ENCODE measurements around the gene ACTR3. TPM values are rescaled to one million over a fixed set of nuclear protein-coding genes. Genes with fewer than 3 reads are reported as not detected.

ACTR3 gene
- total and polyA plus RNA-seq, 4 donors = 34.4 to 99.6 (median 51.8) TPM

GRCh38 chr2:114010001-114010400 lies 120.1 kb downstream of the ACTR3 start:
- TF ChIP-seq ATF3 (IDR thresholded peaks at IDR 0.05) = no peak
- TF ChIP-seq RXRA (IDR thresholded peaks at IDR 0.05) = no peak
- TF ChIP-seq NR2F2 (IDR thresholded peaks at IDR 0.05) = no peak
- no peak for TF ChIP-seq MAX (IDR thresholded peaks at IDR 0.05)
- no peak for TF ChIP-seq REST (IDR thresholded peaks at IDR 0.05)
- no peak for TF ChIP-seq HNF4A (conservative IDR thresholded peaks at IDR 0.05)
- TF ChIP-seq GABPA (IDR thresholded peaks at IDR 0.05 in 1 of 2, conservative IDR thresholded peaks at IDR 0.05 in 1 of 2) = no peak
- no peak for TF ChIP-seq TAF1 (conservative IDR thresholded peaks at IDR 0.05)
- TF ChIP-seq CTCF (IDR thresholded peaks at IDR 0.05; ENCODE audit: low read depth, low read length, missing input control) = no peak
- no peak for TF ChIP-seq JUND (IDR thresholded peaks at IDR 0.05)
- TF ChIP-seq EGR1 (IDR thresholded peaks at IDR 0.05; ENCODE audit: low read depth in 2 of 2) = no peak
- TF ChIP-seq ZBTB33 (IDR thresholded peaks at IDR 0.05) = no peak
- Histone ChIP-seq H3K9me3 (ENCODE audit: control insufficient read depth in 4 of 4, low read length in 3 of 4) (no peaks in the 10 kb centered on the region), H3K4me1 (ENCODE audit: control insufficient read depth in 4 of 4, insufficient read depth in 4 of 4, low read length in 3 of 4) (no peaks in the 10 kb centered on the region), H3K27me3 (ENCODE audit: control insufficient read depth in 4 of 4, insufficient read depth in 4 of 4, low read length in 3 of 4) (no peaks in the 10 kb centered on the region), H3K4me3 (ENCODE audit: low read depth in 1 of 3, low read length in 3 of 3) (no peak overlapping the region), H3K9ac (ENCODE audit: low read depth in 1 of 2, low read length in 2 of 2) (no peak overlapping the region), H3K27ac (ENCODE audit: low read depth in 1 of 2, low read length in 2 of 2) (no peak overlapping the region), H3K36me3 (ENCODE audit: control insufficient read depth in 4 of 4, insufficient read depth in 3 of 4, low read depth in 1 of 4, low read length in 3 of 4) (no peaks in the 10 kb centered on the region)
- WGBS = 91% methylated on average over 2 of the region's 2 CpGs
- DNase-seq (ENCODE audit: low spot score) = no peak

- TF ChIP-seq MAX (IDR thresholded peaks at IDR 0.05) = no peak
- TF ChIP-seq RXRA (IDR thresholded peaks at IDR 0.05) = no peak
- TF ChIP-seq HNF4G (IDR thresholded peaks at IDR 0.05) = no peak
- no peak for TF ChIP-seq TAF1 (conservative IDR thresholded peaks at IDR 0.05)
- Histone ChIP-seq H3K27ac (ENCODE audit: low read depth in 1 of 2, low read length in 2 of 2) (no peak overlapping the region), H3K4me3 (ENCODE audit: low read depth in 1 of 3, low read length in 3 of 3) (no peak overlapping the region), H3K27me3 (ENCODE audit: control insufficient read depth in 4 of 4, insufficient read depth in 4 of 4, low read length in 3 of 4) (no peaks in the 10 kb centered on the region), H3K9ac (ENCODE audit: low read depth in 1 of 2, low read length in 2 of 2) (no peak overlapping the region), H3K4me1 (ENCODE audit: control insufficient read depth in 4 of 4, insufficient read depth in 4 of 4, low read length in 3 of 4) (no peaks in the 10 kb centered on the region), H3K36me3 (ENCODE audit: control insufficient read depth in 4 of 4, insufficient read depth in 3 of 4, low read depth in 1 of 4, low read length in 3 of 4) (no peaks in the 10 kb centered on the region), H3K9me3 (ENCODE audit: control insufficient read depth in 4 of 4, low read length in 3 of 4) (no peaks in the 10 kb centered on the region)
- no peak for DNase-seq (ENCODE audit: low spot score)
- 52% methylated on average over 4 of the region's 4 CpGs for WGBS
Measured at GRCh38 chr2:114011713-114012112, 121.8 kb downstream of the ACTR3 start.

Small RNAs within 50 kb of the gene (small RNA-seq; reads per million reads assigned to genes)
- gene RF00012 = not detected

Other genes starting within 250 kb of the ACTR3 start
- gene SLC35F5, start 133.4 kb upstream of the ACTR3 start, total RNA-seq = 10 to 100 TPM; 70.6 to 70.8 TPM
- gene SLC35F5, start 133.4 kb upstream of the ACTR3 start, polyA plus RNA-seq = 10 to 100 TPM; 15.3 to 18.5 TPM

Measured in liver (tissue), 10 donors.